ENCODE data around the gene PROSER2.

PROSER2 gene

DNA sequence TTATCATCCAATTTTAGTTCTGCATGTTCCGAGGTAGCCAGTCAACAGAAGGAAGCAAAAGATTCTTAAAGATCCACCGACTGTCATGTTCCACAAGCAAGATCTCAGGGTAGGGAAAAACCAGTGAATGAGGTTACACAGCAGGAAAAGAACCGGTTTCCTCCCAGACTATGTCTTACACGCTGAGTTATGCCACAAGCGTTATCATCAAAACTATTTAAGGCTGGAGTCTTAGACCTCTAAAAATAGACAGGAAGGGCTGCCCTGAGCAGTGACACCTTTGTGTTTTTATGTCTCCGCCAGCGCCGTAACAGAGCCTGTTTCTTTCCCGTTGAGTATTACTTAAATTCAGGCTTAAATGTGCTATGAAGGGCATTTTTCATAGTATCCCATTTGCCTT, 48.3 kb downstream of the PROSER2 start:
- Histone ChIP-seq H3K4me1 (ENCODE audit: control insufficient read depth, low read length) (peaks cover 17% of the 10 kb centered on the region), H3K4me2 (ENCODE audit: low read length) (peak overlapping the region; percentile 25; the same call in 1 of the 2 replicates), H3K27ac (ENCODE audit: low read depth, low read length) (no peak overlapping the region), H3K36me3 (ENCODE audit: control insufficient read depth, low read length) (no peaks in the 10 kb centered on the region), H3K79me2 (ENCODE audit: control insufficient read depth, low read length) (no peaks in the 10 kb centered on the region), H4K20me1 (ENCODE audit: control insufficient read depth, insufficient read depth, low read depth, low read length) (no peaks in the 10 kb centered on the region), H3K4me3 (ENCODE audit: low read length) (no peak overlapping the region), H3F3A (ENCODE audit: control insufficient read depth, insufficient read depth) (no peaks in the 10 kb centered on the region), H3K9me2 (replicated peaks; ENCODE audit: control insufficient read depth, low read length) (no peaks in the 10 kb centered on the region), H3K9me3 (ENCODE audit: control insufficient read depth, insufficient read depth, low read length) (no peaks in the 10 kb centered on the region), H3K27me3 (ENCODE audit: control insufficient read depth, low read length) (peaks cover 11% of the 10 kb centered on the region)
- TF ChIP-seq EZH2phosphoT487 (IDR thresholded peaks at IDR 0.05; ENCODE audit: borderline replicate concordance, low read length): no peak
- TF ChIP-seq, protein P1, sequence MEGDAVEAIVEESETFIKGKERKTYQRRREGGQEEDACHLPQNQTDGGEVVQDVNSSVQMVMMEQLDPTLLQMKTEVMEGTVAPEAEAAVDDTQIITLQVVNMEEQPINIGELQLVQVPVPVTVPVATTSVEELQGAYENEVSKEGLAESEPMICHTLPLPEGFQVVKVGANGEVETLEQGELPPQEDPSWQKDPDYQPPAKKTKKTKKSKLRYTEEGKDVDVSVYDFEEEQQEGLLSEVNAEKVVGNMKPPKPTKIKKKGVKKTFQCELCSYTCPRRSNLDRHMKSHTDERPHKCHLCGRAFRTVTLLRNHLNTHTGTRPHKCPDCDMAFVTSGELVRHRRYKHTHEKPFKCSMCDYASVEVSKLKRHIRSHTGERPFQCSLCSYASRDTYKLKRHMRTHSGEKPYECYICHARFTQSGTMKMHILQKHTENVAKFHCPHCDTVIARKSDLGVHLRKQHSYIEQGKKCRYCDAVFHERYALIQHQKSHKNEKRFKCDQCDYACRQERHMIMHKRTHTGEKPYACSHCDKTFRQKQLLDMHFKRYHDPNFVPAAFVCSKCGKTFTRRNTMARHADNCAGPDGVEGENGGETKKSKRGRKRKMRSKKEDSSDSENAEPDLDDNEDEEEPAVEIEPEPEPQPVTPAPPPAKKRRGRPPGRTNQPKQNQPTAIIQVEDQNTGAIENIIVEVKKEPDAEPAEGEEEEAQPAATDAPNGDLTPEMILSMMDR (IDR thresholded peaks at IDR 0.05; ENCODE audit: low read depth, low read length, poor library complexity, severe bottlenecking): no peak

DNA sequence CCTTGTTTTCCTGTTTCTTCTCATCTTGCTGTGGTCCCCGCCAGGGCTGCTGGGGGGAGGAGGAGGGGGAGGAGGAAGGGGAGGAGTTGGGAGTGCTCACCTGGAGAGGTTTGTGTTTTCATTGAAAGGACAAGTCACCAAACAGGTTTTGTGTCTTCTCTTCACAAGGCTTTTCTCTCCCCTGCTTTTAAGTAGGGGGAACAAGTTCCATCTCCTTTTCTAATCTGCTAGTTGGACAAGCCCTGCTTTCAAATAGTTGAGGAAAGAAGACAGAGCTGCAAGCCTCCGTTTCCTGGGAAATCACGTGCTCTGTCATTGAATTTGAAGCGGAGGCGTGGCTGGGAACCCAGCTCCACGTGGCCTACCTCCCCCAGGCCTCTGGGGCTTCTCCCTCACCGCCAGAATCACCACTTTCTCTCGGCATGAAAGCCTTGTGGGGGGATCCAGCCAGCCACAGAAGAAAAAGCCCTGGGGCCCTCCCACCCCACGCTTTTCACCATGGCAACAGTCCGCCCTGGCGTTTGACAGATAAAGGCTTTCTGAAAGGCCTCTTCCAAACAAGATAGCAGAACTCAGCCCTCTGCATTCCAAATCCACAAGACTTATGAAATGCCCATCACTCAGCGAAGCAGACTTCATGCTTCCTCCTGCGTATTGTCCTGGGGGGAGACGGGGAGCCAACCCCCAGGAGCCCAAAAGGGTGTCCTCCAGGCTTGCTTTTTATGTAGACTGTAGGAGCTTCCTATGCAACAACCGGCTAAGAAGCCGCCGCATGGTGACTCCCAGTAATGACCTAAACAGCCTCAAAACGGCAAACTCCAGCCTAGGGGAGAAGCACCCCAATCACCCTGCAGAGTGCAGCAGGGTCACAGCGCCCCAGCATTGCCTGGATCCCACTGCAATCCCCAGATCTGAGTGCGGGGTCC, 51.7 kb downstream of the PROSER2 start:
- 0 out of 2 replicates have a peak overlapping the region, but pooled peaks have one; percentile 11 for H3K4me3 ChIP-seq (ENCODE audit: low read length)
- H3K4me2 ChIP-seq (ENCODE audit: low read length): peak overlapping the region; percentile 19

DNA sequence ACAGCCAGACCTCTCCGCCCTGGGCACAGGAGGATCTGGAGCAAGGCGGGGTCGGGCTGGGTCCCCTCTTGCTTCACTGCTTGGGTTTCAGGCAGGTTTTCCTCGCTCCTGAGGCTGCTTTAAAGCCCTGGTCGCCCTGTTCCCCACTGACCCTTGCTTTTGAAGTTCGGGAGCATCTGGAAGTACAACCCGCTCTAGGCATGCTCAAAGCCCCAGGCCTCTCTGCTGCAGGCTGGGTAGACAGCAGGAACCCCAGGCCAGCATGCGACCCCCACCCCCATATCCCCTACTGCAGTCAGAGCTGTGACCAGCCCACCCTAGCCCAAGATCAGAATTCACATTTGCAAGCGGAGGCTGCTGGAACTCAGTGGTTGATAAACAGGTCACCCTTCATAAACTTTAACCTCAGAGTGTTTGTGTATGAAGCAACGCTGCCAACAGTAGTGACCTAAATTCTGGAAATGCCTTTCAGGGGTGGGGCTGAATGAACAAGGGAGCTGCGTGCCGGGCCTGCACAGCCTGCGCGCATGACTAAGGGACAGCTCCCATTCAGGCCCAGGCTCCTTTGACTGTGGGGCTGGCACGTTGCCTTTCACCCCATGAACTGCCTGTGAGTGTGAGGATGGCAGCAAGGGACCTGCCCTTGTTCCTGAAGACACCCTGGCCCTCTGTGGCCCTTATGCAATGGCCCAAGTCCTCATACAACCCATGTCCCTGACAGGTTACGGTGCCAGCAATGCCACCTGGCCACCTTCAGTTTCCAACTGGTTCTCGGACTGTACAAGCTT, 52.5 kb downstream of the PROSER2 start:
- H3K9me3 ChIP-seq (ENCODE audit: control insufficient read depth, insufficient read depth, low read length): no peaks in the 10 kb centered on the region
- H3K27ac ChIP-seq (ENCODE audit: low read depth, low read length): no peak overlapping the region
- peaks cover 17% of the 10 kb centered on the region for H3K4me1 ChIP-seq (ENCODE audit: control insufficient read depth, low read length)
- H3K4me3 ChIP-seq (ENCODE audit: low read length): no peak overlapping the region
- no peaks in the 10 kb centered on the region for H3F3A ChIP-seq (ENCODE audit: control insufficient read depth, insufficient read depth)
- no peaks in the 10 kb centered on the region for H4K20me1 ChIP-seq (ENCODE audit: control insufficient read depth, insufficient read depth, low read depth, low read length)
- H3K4me2 ChIP-seq (ENCODE audit: low read length): no peak overlapping the region
- TF ChIP-seq, protein P1 (IDR thresholded peaks at IDR 0.05; ENCODE audit: low read depth, low read length, poor library complexity, severe bottlenecking): no peak
- no peak for TF ChIP-seq EZH2phosphoT487 (IDR thresholded peaks at IDR 0.05; ENCODE audit: borderline replicate concordance, low read length)
- no peaks in the 10 kb centered on the region for H3K79me2 ChIP-seq (ENCODE audit: control insufficient read depth, low read length)
- H3K36me3 ChIP-seq (ENCODE audit: control insufficient read depth, low read length): no peaks in the 10 kb centered on the region
- no peaks in the 10 kb centered on the region for H3K9me2 ChIP-seq (replicated peaks; ENCODE audit: control insufficient read depth, low read length)
- peaks cover 11% of the 10 kb centered on the region for H3K27me3 ChIP-seq (ENCODE audit: control insufficient read depth, low read length)

More for the DNA sequence above, 51.7 kb downstream of the PROSER2 start:
- peaks cover 17% of the 10 kb centered on the region for H3K4me1 ChIP-seq (ENCODE audit: control insufficient read depth, low read length)
- no peaks in the 10 kb centered on the region for H3K79me2 ChIP-seq (ENCODE audit: control insufficient read depth, low read length)
- TF ChIP-seq, protein P1 (IDR thresholded peaks at IDR 0.05; ENCODE audit: low read depth, low read length, poor library complexity, severe bottlenecking): no peak
- no peak for TF ChIP-seq EZH2phosphoT487 (IDR thresholded peaks at IDR 0.05; ENCODE audit: borderline replicate concordance, low read length)
- no peaks in the 10 kb centered on the region for H3F3A ChIP-seq (ENCODE audit: control insufficient read depth, insufficient read depth)
- H3K36me3 ChIP-seq (ENCODE audit: control insufficient read depth, low read length): no peaks in the 10 kb centered on the region
- H3K9me2 ChIP-seq (replicated peaks; ENCODE audit: control insufficient read depth, low read length): no peaks in the 10 kb centered on the region
- H3K9me3 ChIP-seq (ENCODE audit: control insufficient read depth, insufficient read depth, low read length): no peaks in the 10 kb centered on the region
- peaks cover 11% of the 10 kb centered on the region for H3K27me3 ChIP-seq (ENCODE audit: control insufficient read depth, low read length)
- no peak overlapping the region for H3K27ac ChIP-seq (ENCODE audit: low read depth, low read length)
- no peaks in the 10 kb centered on the region for H4K20me1 ChIP-seq (ENCODE audit: control insufficient read depth, insufficient read depth, low read depth, low read length)
